ENCODE results near the gene RPS6KA5.

GRCh38 chr14:90848944-90849731, 211.3 kb downstream of the RPS6KA5 start:
- TF ChIP-seq CTCF (IDR thresholded peaks at IDR 0.05) (no peak), POLR2A (IDR thresholded peaks at IDR 0.05) (no peak), POLR2AphosphoS5 (IDR thresholded peaks at IDR 0.05) (no peak)

Measured in breast epithelium (tissue), 3 donors.